Effector memory CD8-positive, alpha-beta T cell (primary cell): ENCODE data around the gene SPDYE1.
A peak's percentile ranks its signal among the peaks of the same experiment; 100 is the strongest.

Source experiments
- ATAC-seq: fragments of 150-1000 bp; cut with Tn5 transposase; replicated peaks from 2 replicates; pipeline ENCODE4 v1.10.0; 2021; ENCODE audit warnings: mild to moderate bottlenecking, moderate library complexity
- DNase-seq, 3 experiments: peaks; one replicate each; pipeline ENCODE4 v3.0.0; 2021
- H3K27ac Mint-ChIP-seq, 2 donors: one replicate each; pipeline ENCODE4 v1.8.0; 2022; ENCODE audit warnings: mild to moderate bottlenecking in 2 of 2, mixed read lengths in 2 of 2, moderate library complexity in 2 of 2
- H3K27me3 Mint-ChIP-seq, 2 donors: one replicate each; pipeline ENCODE4 v1.8.0; 2022; ENCODE audit warnings: mixed read lengths in 2 of 2
- H3K36me3 Mint-ChIP-seq: one replicate; pipeline ENCODE4 v1.8.0; 2022; ENCODE audit warnings: mild to moderate bottlenecking, moderate library complexity, mixed read lengths; ENCODE audit not compliant: insufficient read depth
- H3K4me1 Mint-ChIP-seq, 2 donors: one replicate each; pipeline ENCODE4 v1.8.0; 2022; ENCODE audit warnings: low read depth in 2 of 2, mixed read lengths in 2 of 2
- H3K4me3 Mint-ChIP-seq, 2 donors: one replicate each; pipeline ENCODE4 v1.8.0; 2022; ENCODE audit warnings: mild to moderate bottlenecking in 2 of 2, mixed read lengths in 2 of 2, moderate library complexity in 2 of 2
- H3K9me3 Mint-ChIP-seq, 2 donors: one replicate each; pipeline ENCODE4 v1.8.0; 2022; ENCODE audit warnings: mixed read lengths in 2 of 2

SPDYE1 gene

GRCh38 chr7:44057181-44057848, 59.6 kb downstream of the SPDYE1 start:
- Mint-ChIP-seq H3K9me3 (no peaks in the 10 kb centered on the region), H3K4me3 (no peak overlapping the region), H3K4me1 (peaks cover 17 to 20% of the 10 kb centered on the region in 2 donors), H3K27ac (peak overlapping the region in 1 of 2 donors; percentile 65), H3K27me3 (no peaks in the 10 kb centered on the region), H3K36me3 (peaks cover 77% of the 10 kb centered on the region)
- ATAC-seq (no peak), DNase-seq (no peak)

DNA sequence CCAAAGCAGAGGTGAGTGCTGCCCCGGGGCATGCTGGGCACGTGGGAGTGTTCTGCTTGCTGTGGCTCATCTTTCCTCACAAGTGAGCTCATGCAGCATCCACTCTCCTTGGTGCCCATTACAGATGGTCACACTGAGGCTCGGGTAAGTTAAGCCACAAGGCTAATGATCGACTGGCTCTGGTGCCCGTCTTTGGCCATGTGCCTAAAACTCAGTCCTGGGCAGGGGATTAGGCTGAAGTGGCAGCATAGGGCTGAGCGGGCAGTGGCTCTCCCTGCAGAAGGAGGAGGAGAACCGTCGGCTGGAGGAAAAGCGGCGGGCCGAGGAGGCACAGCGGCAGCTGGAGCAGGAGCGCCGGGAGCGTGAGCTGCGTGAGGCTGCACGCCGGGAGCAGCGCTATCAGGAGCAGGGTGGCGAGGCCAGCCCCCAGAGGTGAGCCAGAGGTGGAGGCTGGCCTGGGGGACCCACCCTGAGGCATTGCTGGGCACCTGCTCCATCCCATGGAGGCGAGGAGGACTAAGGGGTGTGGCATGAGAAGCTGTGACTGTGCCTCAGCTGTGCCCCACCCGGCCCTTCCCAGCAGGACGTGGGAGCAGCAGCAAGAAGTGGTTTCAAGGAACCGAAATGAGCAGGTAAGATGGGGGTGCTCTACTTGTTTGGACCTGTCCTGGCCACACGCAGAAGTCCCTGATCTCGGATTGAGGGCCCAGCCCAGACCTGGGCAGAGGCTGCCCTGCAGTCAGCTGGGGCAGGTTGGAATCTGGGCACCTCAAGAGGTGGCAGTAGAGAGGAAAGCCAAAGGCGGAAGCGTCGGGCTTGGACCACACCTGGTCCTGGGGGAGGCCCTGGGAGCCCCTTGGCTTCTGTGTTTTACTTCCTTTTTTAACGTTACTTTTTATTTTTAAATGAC, 60.4 kb downstream of the SPDYE1 start:
- peaks cover 74% of the 10 kb centered on the region for H3K36me3 Mint-ChIP-seq
- peak overlapping the region; percentile 54 to 67 for H3K27ac Mint-ChIP-seq
- H3K9me3 Mint-ChIP-seq: no peaks in the 10 kb centered on the region

DNA sequence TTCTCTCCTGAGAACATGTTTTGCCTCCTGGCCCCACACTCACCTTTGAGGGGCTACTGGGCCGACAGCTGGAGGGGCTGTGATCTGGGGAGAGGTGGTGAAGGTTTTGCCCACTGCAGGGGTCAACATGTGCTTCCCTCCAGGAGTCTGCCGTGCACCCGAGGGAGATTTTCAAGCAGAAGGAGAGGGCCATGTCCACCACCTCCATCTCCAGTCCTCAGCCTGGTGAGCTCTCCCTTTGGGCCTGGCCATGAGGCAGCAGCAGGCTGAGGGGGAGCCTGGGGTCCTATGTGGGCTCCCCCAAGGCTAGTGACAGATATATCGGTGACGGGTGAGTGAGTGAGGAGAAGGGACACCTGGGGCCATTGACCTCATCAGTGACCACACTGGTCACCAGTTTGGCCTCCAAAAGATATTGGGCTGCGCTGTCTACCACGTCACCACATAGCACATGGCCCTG, 61.1 kb downstream of the SPDYE1 start:
- no peak for ATAC-seq
- peak overlapping the region; percentile 54 to 67 for H3K27ac Mint-ChIP-seq
- H3K4me3 Mint-ChIP-seq: no peak overlapping the region

More for the DNA sequence above, 60.4 kb downstream of the SPDYE1 start:
- ATAC-seq (no peak), DNase-seq (no peak)
- H3K27me3 Mint-ChIP-seq: no peaks in the 10 kb centered on the region
- H3K4me3 Mint-ChIP-seq: no peak overlapping the region
- H3K4me1 Mint-ChIP-seq: peaks cover 13 to 16% of the 10 kb centered on the region in 2 donors

DNA sequence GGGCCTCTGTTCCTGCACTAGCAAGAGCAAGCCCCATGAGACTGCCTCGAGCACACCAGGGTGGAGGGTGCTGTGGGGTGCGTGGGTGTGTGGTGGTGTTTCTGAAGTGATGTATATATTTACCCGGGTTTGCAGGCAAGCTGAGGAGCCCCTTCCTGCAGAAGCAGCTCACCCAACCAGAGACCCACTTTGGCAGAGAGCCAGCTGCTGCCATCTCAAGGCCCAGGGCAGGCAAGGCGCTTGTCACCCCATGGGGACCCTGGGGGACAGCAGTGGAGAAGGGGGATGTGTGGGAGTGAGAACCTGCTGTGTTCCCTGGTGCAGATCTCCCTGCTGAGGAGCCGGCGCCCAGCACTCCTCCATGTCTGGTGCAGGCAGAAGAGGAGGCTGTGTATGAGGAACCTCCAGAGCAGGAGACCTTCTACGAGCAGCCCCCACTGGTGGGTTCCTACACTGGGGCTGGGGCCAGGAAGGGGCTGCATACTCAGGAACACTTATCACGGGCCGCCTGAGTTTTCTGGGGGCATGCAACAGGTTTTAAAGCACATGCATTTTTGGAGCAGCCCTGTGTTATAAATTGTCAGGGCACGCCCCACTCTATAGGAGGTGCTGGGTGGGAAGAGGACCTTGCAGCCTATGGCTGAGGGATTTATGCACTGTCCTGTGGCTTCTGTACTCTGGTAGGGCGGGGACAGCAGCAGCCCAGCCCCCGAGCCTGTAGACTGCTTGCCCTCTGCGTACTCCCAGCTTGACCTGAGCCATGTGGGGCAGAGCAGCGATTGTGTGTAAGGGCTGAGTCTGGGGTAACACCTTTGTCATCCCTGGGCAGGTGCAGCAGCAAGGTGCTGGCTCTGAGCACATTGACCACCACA, 61.8 kb downstream of the SPDYE1 start:
- H3K4me1 Mint-ChIP-seq: peaks cover 13 to 16% of the 10 kb centered on the region in 2 donors
- H3K9me3 Mint-ChIP-seq: no peaks in the 10 kb centered on the region
- H3K4me3 Mint-ChIP-seq: no peak overlapping the region
- ATAC-seq (no peak), DNase-seq (no peak)
- H3K27me3 Mint-ChIP-seq: no peaks in the 10 kb centered on the region
- peaks cover 66% of the 10 kb centered on the region for H3K36me3 Mint-ChIP-seq
- peak overlapping the region; percentile 54 to 79 for H3K27ac Mint-ChIP-seq

More for the DNA sequence above, 61.1 kb downstream of the SPDYE1 start:
- Mint-ChIP-seq H3K27me3 (no peaks in the 10 kb centered on the region), H3K36me3 (peaks cover 70% of the 10 kb centered on the region), H3K4me1 (peaks cover 13 to 16% of the 10 kb centered on the region in 2 donors), H3K9me3 (no peaks in the 10 kb centered on the region)
- no peak for DNase-seq
